Muscle of leg (tissue), 11 donors: ENCODE data around the gene ACOT2. TPM values are rescaled to one million over a fixed set of nuclear protein-coding genes. Genes with fewer than 3 reads are reported as not detected.
"Not testable (repeated sequence)": the region's sequence is repeated elsewhere in the genome, so short reads cannot be mapped to it uniquely, and the experiment has no call there.

Experiments used
- DNase-seq: peaks from one replicate; pipeline ENCODE4 v3.0.0; 2013
- H3K27ac ChIP-seq: one replicate; pipeline ENCODE4 v1.5.1; 2013; ENCODE audit warnings: mild to moderate bottlenecking, low read length, control low read depth
- H3K27me3 ChIP-seq: one replicate; pipeline ENCODE4 v1.6.1; 2013; ENCODE audit warnings: low read length; ENCODE audit not compliant: control insufficient read depth, insufficient read depth
- H3K36me3 ChIP-seq: one replicate; pipeline ENCODE4 v1.6.1; 2013; ENCODE audit warnings: low read length; ENCODE audit not compliant: control insufficient read depth, insufficient read depth
- H3K4me1 ChIP-seq: one replicate; pipeline ENCODE4 v1.6.1; 2013; ENCODE audit warnings: low read length; ENCODE audit not compliant: control insufficient read depth, insufficient read depth
- H3K4me3 ChIP-seq: one replicate; pipeline ENCODE4 v1.5.1; 2013; ENCODE audit warnings: low read length, control low read depth
- H3K9me3 ChIP-seq: replicated peaks from 2 replicates; pipeline ENCODE4 v1.6.1; 2013; ENCODE audit warnings: low read depth, low read length; ENCODE audit not compliant: control insufficient read depth
- WGBS: methylation state at CpG from one replicate; pipeline ENCODE4 v1.1.5; 2013; ENCODE audit warnings: missing lambda C conversion rate; ENCODE audit not compliant: insufficient coverage; 5-methylcytosine and 5-hydroxymethylcytosine counted together
- polyA plus RNA-seq, 8 donors: library from polyadenylated mRNA; unstranded; fragments of 120-200 nt; gene quantifications; one replicate each; pipeline versions ENCODE4 v1.2.1 to v1.2.3, GENCODE V29; 2013; ENCODE audit warnings: inconsistent platforms in 1 of 8, low replicate concordance in 1 of 8; ENCODE audit not compliant: insufficient read length in 8 of 8, insufficient read depth in 1 of 8
- total RNA-seq: library from RNA; stranded (reverse); fragments of 120-200 nt; gene quantifications from one replicate; pipeline ENCODE4 v1.2.4, GENCODE V29; 2013

Gene ACOT2
- total and polyA plus RNA-seq, 9 donors: 25.0 to 39.5 (median 32.3) TPM

- 98% methylated on average over 5 of the region's 7 CpGs for WGBS
Measured at GRCh38 chr14:73567358-73567757, 1.7 kb upstream of the ACOT2 start.

GRCh38 chr14:73567951-73568885 is 795 bp upstream of the ACOT2 start:
- Histone ChIP-seq H3K36me3 (no peaks in the 10 kb centered on the region), H3K4me1 (peaks cover 18% of the 10 kb centered on the region), H3K4me3 (peak overlapping the region; percentile 41), H3K9me3 (no peaks in the 10 kb centered on the region), H3K27ac (peak overlapping the region; percentile 84), H3K27me3 (no peaks in the 10 kb centered on the region)
- DNase-seq: peak; percentile 57
- WGBS: 59% methylated on average over 3 of the region's 16 CpGs

More at GRCh38 chr14:73567358-73567757, 1.7 kb upstream of the ACOT2 start:
- peaks cover 18% of the 10 kb centered on the region for H3K4me1 ChIP-seq
- H3K9me3 ChIP-seq: no peaks in the 10 kb centered on the region
- no peak for DNase-seq
- no peaks in the 10 kb centered on the region for H3K27me3 ChIP-seq
- H3K4me3 ChIP-seq: no peak overlapping the region
- H3K36me3 ChIP-seq: no peaks in the 10 kb centered on the region
- H3K27ac ChIP-seq: peak overlapping the region; percentile 84

- DNase-seq, H3K36me3 ChIP-seq, H3K9me3 ChIP-seq, H3K27me3 ChIP-seq: not testable (repeated sequence)
- peak overlapping the region; percentile 41 for H3K4me3 ChIP-seq
- WGBS: 4% methylated on average over 4 of the region's 4 CpGs
- H3K27ac ChIP-seq: peak overlapping the region; percentile 84
- H3K4me1 ChIP-seq: peaks cover 18% of the 10 kb centered on the region
Measured at GRCh38 chr14:73568886-73569184, 178 bp upstream of the ACOT2 start.

GRCh38 chr14:73570913-73571312 is 1.9 kb downstream of the ACOT2 start:
- H3K9me3 ChIP-seq, H3K36me3 ChIP-seq, H3K4me3 ChIP-seq, H3K27me3 ChIP-seq, H3K27ac ChIP-seq: not testable (repeated sequence)
- peak; percentile 42 for DNase-seq
- peaks cover 18% of the 10 kb centered on the region for H3K4me1 ChIP-seq
- WGBS: 33% methylated on average over 5 of the region's 8 CpGs

- H3K4me1 ChIP-seq, H3K27me3 ChIP-seq, H3K9me3 ChIP-seq, DNase-seq, H3K27ac ChIP-seq, H3K4me3 ChIP-seq: not testable (repeated sequence)
- WGBS: no CpG with 5 or more reads among the region's 5 CpGs
- H3K36me3 ChIP-seq: peaks cover 13% of the 10 kb centered on the region
Measured at GRCh38 chr14:73573034-73573433, 4.0 kb downstream of the ACOT2 start.

GRCh38 chr14:73573740-73574139 is 4.7 kb downstream of the ACOT2 start:
- H3K4me3 ChIP-seq, H3K27me3 ChIP-seq, DNase-seq, H3K4me1 ChIP-seq, H3K27ac ChIP-seq, H3K9me3 ChIP-seq: not testable (repeated sequence)
- no CpG with 5 or more reads among the region's 4 CpGs for WGBS
- peaks cover 17% of the 10 kb centered on the region for H3K36me3 ChIP-seq

GRCh38 chr14:73574251-73574650 is 5.2 kb downstream of the ACOT2 start:
- not testable (repeated sequence) for DNase-seq, H3K9me3 ChIP-seq, H3K4me1 ChIP-seq, H3K27ac ChIP-seq, H3K27me3 ChIP-seq, H3K4me3 ChIP-seq
- 100% methylated on average over 2 of the region's 7 CpGs for WGBS
- H3K36me3 ChIP-seq: peaks cover 17% of the 10 kb centered on the region

- H3K36me3 ChIP-seq: peaks cover 29% of the 10 kb centered on the region
- no peaks in the 10 kb centered on the region for H3K9me3 ChIP-seq
- no peak overlapping the region for H3K4me3 ChIP-seq
- H3K27ac ChIP-seq: no peak overlapping the region
- no peaks in the 10 kb centered on the region for H3K4me1 ChIP-seq
- no peaks in the 10 kb centered on the region for H3K27me3 ChIP-seq
- 75% methylated on average over 1 of the region's 3 CpGs for WGBS
- DNase-seq: no peak
Measured at GRCh38 chr14:73576391-73576790, 7.4 kb downstream of the ACOT2 start.

GRCh38 chr14:73577214-73577613 is 8.2 kb downstream of the ACOT2 start:
- not testable (repeated sequence) for H3K4me1 ChIP-seq, H3K27me3 ChIP-seq, H3K9me3 ChIP-seq, H3K4me3 ChIP-seq, DNase-seq, H3K27ac ChIP-seq
- WGBS: no CpG with 5 or more reads among the region's 2 CpGs
- peaks cover 29% of the 10 kb centered on the region for H3K36me3 ChIP-seq

GRCh38 chr14:73582102-73582979 is 13.3 kb downstream of the ACOT2 start:
- not testable (repeated sequence) for H3K9me3 ChIP-seq, H3K4me1 ChIP-seq, H3K4me3 ChIP-seq, H3K27me3 ChIP-seq, H3K27ac ChIP-seq, DNase-seq
- peaks cover 19% of the 10 kb centered on the region for H3K36me3 ChIP-seq
- 80% methylated on average over 3 of the region's 11 CpGs for WGBS
